ENCODE measurements around the gene CTTN. TPM values are rescaled to one million over a fixed set of nuclear protein-coding genes. Genes with fewer than 3 reads are reported as not detected.
"Not testable (repeated sequence)": the region's sequence is repeated elsewhere in the genome, so short reads cannot be mapped to it uniquely, and the experiment has no call there.

Gene CTTN
- total RNA-seq, 6 experiments from 2014 or later, result 365 to 411 (median 374) TPM

- no peaks in the 10 kb centered on the region for H3K9me3 Mint-ChIP-seq
- H3K27ac Mint-ChIP-seq, result peak overlapping the region; percentile 14; the same call in 1 of the 2 replicates
- peaks cover under 1% of the 10 kb centered on the region; the same call in 1 of the 2 replicates for H3K27me3 Mint-ChIP-seq (ENCODE audit: insufficient read depth)
- H3K4me1 Mint-ChIP-seq (ENCODE audit: low read depth), result peaks cover 33% of the 10 kb centered on the region
- H3K36me3 Mint-ChIP-seq (ENCODE audit: low read depth), result peaks cover 26% of the 10 kb centered on the region
- TF ChIP-seq CTCF (IDR thresholded peaks at IDR 0.05), result no peak
- H3K4me3 Mint-ChIP-seq, result no peak overlapping the region
- DNase-seq, result no peak
Observed at GRCh38 chr11:70384566-70385152, 13.7 kb upstream of the CTTN start.

GRCh38 chr11:70387564-70387963 is 10.8 kb upstream of the CTTN start:
- Mint-ChIP-seq H3K4me1 (ENCODE audit: low read depth) (peaks cover 21% of the 10 kb centered on the region), H3K4me3 (no peak overlapping the region), H3K9me3 (no peaks in the 10 kb centered on the region), H3K27ac (no peak overlapping the region), H3K36me3 (ENCODE audit: low read depth) (peaks cover 22% of the 10 kb centered on the region; the same call in 1 of the 2 replicates), H3K27me3 (ENCODE audit: insufficient read depth) (peaks cover 5% of the 10 kb centered on the region)
- DNase-seq, result no peak
- no peak for TF ChIP-seq CTCF (IDR thresholded peaks at IDR 0.05)

- H3K4me3 Mint-ChIP-seq, result no peak overlapping the region
- peaks cover 8% of the 10 kb centered on the region for H3K4me1 Mint-ChIP-seq (ENCODE audit: low read depth)
- peaks cover 22% of the 10 kb centered on the region; the same call in 1 of the 2 replicates for H3K36me3 Mint-ChIP-seq (ENCODE audit: low read depth)
- peaks cover 6% of the 10 kb centered on the region for H3K27me3 Mint-ChIP-seq (ENCODE audit: insufficient read depth)
- no peak for TF ChIP-seq CTCF (IDR thresholded peaks at IDR 0.05)
- no peaks in the 10 kb centered on the region for H3K9me3 Mint-ChIP-seq
- DNase-seq, result no peak
- peak overlapping the region; percentile 4; the same call in 1 of the 2 replicates for H3K27ac Mint-ChIP-seq
Observed at GRCh38 chr11:70389201-70389600, 9.1 kb upstream of the CTTN start.

GRCh38 chr11:70390882-70391281 is 7.4 kb upstream of the CTTN start:
- not testable (repeated sequence) for DNase-seq; H3K9me3 Mint-ChIP-seq; H3K4me1 Mint-ChIP-seq (ENCODE audit: low read depth); H3K4me3 Mint-ChIP-seq; H3K27ac Mint-ChIP-seq; H3K27me3 Mint-ChIP-seq (ENCODE audit: insufficient read depth)
- peaks cover 16% of the 10 kb centered on the region; the same call in 1 of the 2 replicates for H3K36me3 Mint-ChIP-seq (ENCODE audit: low read depth)

GRCh38 chr11:70394211-70394950 is 3.9 kb upstream of the CTTN start:
- Mint-ChIP-seq H3K36me3 (ENCODE audit: low read depth) (peaks cover 19% of the 10 kb centered on the region), H3K27ac (no peak overlapping the region), H3K4me3 (no peak overlapping the region), H3K4me1 (ENCODE audit: low read depth) (peaks cover 17% of the 10 kb centered on the region), H3K27me3 (ENCODE audit: insufficient read depth) (peaks cover 6% of the 10 kb centered on the region), H3K9me3 (no peaks in the 10 kb centered on the region)
- no peak for TF ChIP-seq CTCF (IDR thresholded peaks at IDR 0.05)
- no peak for DNase-seq

GRCh38 chr11:70397336-70397982 is 870 bp upstream of the CTTN start:
- Mint-ChIP-seq H3K27ac (peak overlapping the region; percentile 81), H3K36me3 (ENCODE audit: low read depth) (peaks cover 26% of the 10 kb centered on the region)
- DNase-seq, result no peak

More at GRCh38 chr11:70397336-70397982, 870 bp upstream of the CTTN start:
- peaks cover 3% of the 10 kb centered on the region for H3K27me3 Mint-ChIP-seq (ENCODE audit: insufficient read depth)
- no peak for TF ChIP-seq CTCF (IDR thresholded peaks at IDR 0.05)
- H3K4me3 Mint-ChIP-seq, result peak overlapping the region; percentile 91
- H3K9me3 Mint-ChIP-seq, result no peaks in the 10 kb centered on the region
- peaks cover 30% of the 10 kb centered on the region for H3K4me1 Mint-ChIP-seq (ENCODE audit: low read depth)
